Superior temporal gyrus (tissue), 1 donor: Measurements from ENCODE around the gene HCLS1.

Source experiments
- DNase-seq: peaks from one replicate; pipeline ENCODE4 v3.0.0-alpha.2; 2016; ENCODE audit errors: extremely low spot score

HCLS1 gene

GRCh38 chr3:121658716-121659435 is 1.8 kb downstream of the HCLS1 start:
- DNase-seq: no peak

GRCh38 chr3:121654493-121655385 is 6.0 kb downstream of the HCLS1 start:
- no peak for DNase-seq

- DNase-seq: no peak
Observed at GRCh38 chr3:121651684-121652083, 9.0 kb downstream of the HCLS1 start.

GRCh38 chr3:121649645-121650044 is 11.1 kb downstream of the HCLS1 start:
- no peak for DNase-seq

GRCh38 chr3:121648219-121648958 is 12.3 kb downstream of the HCLS1 start:
- DNase-seq: no peak

- DNase-seq: no peak
Observed at GRCh38 chr3:121645054-121645453, 15.6 kb downstream of the HCLS1 start.

- DNase-seq: no peak
Observed at GRCh38 chr3:121642601-121643314, 17.9 kb downstream of the HCLS1 start.

- DNase-seq: no peak
Observed at GRCh38 chr3:121641127-121641526, 19.6 kb downstream of the HCLS1 start.

GRCh38 chr3:121637922-121638321 is 22.8 kb downstream of the HCLS1 start:
- no peak for DNase-seq

GRCh38 chr3:121630355-121630754 is 30.3 kb downstream of the HCLS1 start:
- no peak for DNase-seq

GRCh38 chr3:121629601-121630000 is 31.1 kb downstream of the HCLS1 start:
- DNase-seq: no peak

GRCh38 chr3:121627622-121628021 is 33.1 kb downstream of the HCLS1 start:
- no peak for DNase-seq

GRCh38 chr3:121627211-121627610 is 33.5 kb downstream of the HCLS1 start:
- no peak for DNase-seq

GRCh38 chr3:121626495-121626894 is 34.2 kb downstream of the HCLS1 start:
- no peak for DNase-seq

- no peak for DNase-seq
Observed at GRCh38 chr3:121624147-121624899, 36.4 kb downstream of the HCLS1 start.

- DNase-seq: no peak
Observed at GRCh38 chr3:121621491-121621890, 39.2 kb downstream of the HCLS1 start.

- no peak for DNase-seq
Observed at GRCh38 chr3:121619691-121620090, 41.0 kb downstream of the HCLS1 start.

- DNase-seq: no peak
Observed at GRCh38 chr3:121606106-121606505, 54.6 kb downstream of the HCLS1 start.

- no peak for DNase-seq
Observed at GRCh38 chr3:121604759-121605158, 55.9 kb downstream of the HCLS1 start.

- DNase-seq: no peak
Observed at GRCh38 chr3:121601212-121601812, 59.4 kb downstream of the HCLS1 start.
